Measurements from ENCODE around the gene ST6GALNAC1.
A peak's percentile ranks its signal among the peaks of the same experiment; 100 is the strongest.
"Not testable (repeated sequence)": the region's sequence is repeated elsewhere in the genome, so short reads cannot be mapped to it uniquely, and the experiment has no call there.

The ST6GALNAC1 gene

DNA sequence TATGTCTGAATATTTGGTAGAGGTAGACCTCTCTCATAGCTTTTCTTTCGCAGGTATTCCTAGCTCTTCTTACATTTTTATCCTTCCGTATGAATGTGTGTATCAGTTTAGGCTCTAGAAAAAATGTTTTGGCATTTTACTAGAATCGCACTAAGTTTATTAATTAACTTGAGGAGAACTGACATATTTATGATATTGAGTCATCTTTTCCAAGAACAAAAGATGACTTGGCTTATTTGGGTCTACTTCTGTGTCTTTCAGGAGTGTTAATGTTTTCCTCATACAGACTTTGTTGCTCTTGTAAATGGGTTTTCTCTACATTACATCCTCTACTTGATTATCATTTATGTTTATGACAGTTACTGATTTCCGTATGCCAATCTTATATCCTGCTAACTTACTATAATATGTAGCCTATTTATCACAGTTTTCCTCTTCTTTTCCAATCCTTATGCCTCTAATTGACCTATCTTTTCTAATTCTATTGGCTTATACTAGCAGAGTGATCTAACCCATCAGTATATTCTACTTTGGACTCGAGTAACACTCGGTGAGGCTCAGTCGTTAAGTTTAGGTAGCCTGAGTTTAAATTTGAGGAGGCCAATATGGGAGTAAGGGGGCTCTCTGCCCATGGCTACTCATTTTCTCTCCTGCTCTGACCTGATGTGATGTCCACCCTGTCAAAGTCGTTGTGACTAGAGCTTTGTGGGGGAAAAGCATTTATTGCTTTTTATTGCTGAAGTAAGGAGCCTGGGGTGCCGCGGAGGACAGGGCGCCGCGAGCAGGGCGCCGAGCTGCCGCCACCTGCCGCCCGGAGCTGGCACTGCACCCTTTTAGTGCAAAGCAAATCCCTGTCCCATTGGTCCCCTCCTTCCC is 20.0 kb downstream of the ST6GALNAC1 start:
- no peaks in the 10 kb centered on the region for H3K36me3 ChIP-seq (ENCODE audit: low read length)
- TF ChIP-seq, protein P1, sequence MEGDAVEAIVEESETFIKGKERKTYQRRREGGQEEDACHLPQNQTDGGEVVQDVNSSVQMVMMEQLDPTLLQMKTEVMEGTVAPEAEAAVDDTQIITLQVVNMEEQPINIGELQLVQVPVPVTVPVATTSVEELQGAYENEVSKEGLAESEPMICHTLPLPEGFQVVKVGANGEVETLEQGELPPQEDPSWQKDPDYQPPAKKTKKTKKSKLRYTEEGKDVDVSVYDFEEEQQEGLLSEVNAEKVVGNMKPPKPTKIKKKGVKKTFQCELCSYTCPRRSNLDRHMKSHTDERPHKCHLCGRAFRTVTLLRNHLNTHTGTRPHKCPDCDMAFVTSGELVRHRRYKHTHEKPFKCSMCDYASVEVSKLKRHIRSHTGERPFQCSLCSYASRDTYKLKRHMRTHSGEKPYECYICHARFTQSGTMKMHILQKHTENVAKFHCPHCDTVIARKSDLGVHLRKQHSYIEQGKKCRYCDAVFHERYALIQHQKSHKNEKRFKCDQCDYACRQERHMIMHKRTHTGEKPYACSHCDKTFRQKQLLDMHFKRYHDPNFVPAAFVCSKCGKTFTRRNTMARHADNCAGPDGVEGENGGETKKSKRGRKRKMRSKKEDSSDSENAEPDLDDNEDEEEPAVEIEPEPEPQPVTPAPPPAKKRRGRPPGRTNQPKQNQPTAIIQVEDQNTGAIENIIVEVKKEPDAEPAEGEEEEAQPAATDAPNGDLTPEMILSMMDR (IDR thresholded peaks at IDR 0.05; ENCODE audit: insufficient read depth, low read length, poor library complexity, severe bottlenecking), result peak; percentile 71
- no peak for TF ChIP-seq EZH2phosphoT487 (conservative IDR thresholded peaks at IDR 0.05; ENCODE audit: low read length)
- H2AFZ ChIP-seq (ENCODE audit: low read depth, low read length, severe bottlenecking), result no peak overlapping the region
- H3K9me2 ChIP-seq (replicated peaks; ENCODE audit: insufficient read depth, low read length), result no peaks in the 10 kb centered on the region
- H3K9ac ChIP-seq (ENCODE audit: low read length), result no peak overlapping the region
- H3K27me3 ChIP-seq (ENCODE audit: low read length), result no peaks in the 10 kb centered on the region
- H3K27ac ChIP-seq (ENCODE audit: low read depth, low read length), result no peak overlapping the region
- H3K79me2 ChIP-seq (ENCODE audit: insufficient read depth, low read length), result no peaks in the 10 kb centered on the region
- no peak overlapping the region for H3K4me3 ChIP-seq (ENCODE audit: insufficient read depth, low read length, poor library complexity, severe bottlenecking)
- H4K20me1 ChIP-seq (ENCODE audit: low read depth, low read length), result no peaks in the 10 kb centered on the region
- no peak overlapping the region for H3K4me2 ChIP-seq (ENCODE audit: low read depth, low read length, poor library complexity, severe bottlenecking)
- no peaks in the 10 kb centered on the region for H3K9me3 ChIP-seq (ENCODE audit: insufficient read depth, low read length)
- H3F3A ChIP-seq (ENCODE audit: insufficient read depth), result no peaks in the 10 kb centered on the region

GRCh38 chr17:76617838-76618237 is 25.7 kb downstream of the ST6GALNAC1 start:
- Histone ChIP-seq H3K79me2 (ENCODE audit: insufficient read depth, low read length) (no peaks in the 10 kb centered on the region), H3K36me3 (ENCODE audit: low read length) (no peaks in the 10 kb centered on the region), H3K27ac (ENCODE audit: low read depth, low read length) (no peak overlapping the region), H3K4me3 (ENCODE audit: insufficient read depth, low read length, poor library complexity, severe bottlenecking) (no peak overlapping the region), H3K9ac (ENCODE audit: low read length) (no peak overlapping the region), H3K27me3 (ENCODE audit: low read length) (no peaks in the 10 kb centered on the region), H3K4me2 (ENCODE audit: low read depth, low read length, poor library complexity, severe bottlenecking) (no peak overlapping the region), H3F3A (ENCODE audit: insufficient read depth) (no peaks in the 10 kb centered on the region), H3K9me2 (replicated peaks; ENCODE audit: insufficient read depth, low read length) (no peaks in the 10 kb centered on the region), H3K9me3 (ENCODE audit: insufficient read depth, low read length) (no peaks in the 10 kb centered on the region), H2AFZ (ENCODE audit: low read depth, low read length, severe bottlenecking) (no peak overlapping the region), H4K20me1 (ENCODE audit: low read depth, low read length) (no peaks in the 10 kb centered on the region)
- no peak for TF ChIP-seq EZH2phosphoT487 (conservative IDR thresholded peaks at IDR 0.05; ENCODE audit: low read length)
- TF ChIP-seq, protein P1 (IDR thresholded peaks at IDR 0.05; ENCODE audit: insufficient read depth, low read length, poor library complexity, severe bottlenecking), result no peak

- Histone ChIP-seq H3F3A (ENCODE audit: insufficient read depth) (no peaks in the 10 kb centered on the region), H3K4me3 (ENCODE audit: insufficient read depth, low read length, poor library complexity, severe bottlenecking) (no peak overlapping the region), H3K9ac (ENCODE audit: low read length) (no peak overlapping the region), H2AFZ (ENCODE audit: low read depth, low read length, severe bottlenecking) (no peak overlapping the region), H3K4me2 (ENCODE audit: low read depth, low read length, poor library complexity, severe bottlenecking) (no peak overlapping the region), H3K27ac (ENCODE audit: low read depth, low read length) (no peak overlapping the region), H3K9me3 (ENCODE audit: insufficient read depth, low read length) (no peaks in the 10 kb centered on the region), H3K27me3 (ENCODE audit: low read length) (no peaks in the 10 kb centered on the region), H3K79me2 (ENCODE audit: insufficient read depth, low read length) (no peaks in the 10 kb centered on the region), H3K9me2 (replicated peaks; ENCODE audit: insufficient read depth, low read length) (no peaks in the 10 kb centered on the region), H4K20me1 (ENCODE audit: low read depth, low read length) (no peaks in the 10 kb centered on the region), H3K36me3 (ENCODE audit: low read length) (no peaks in the 10 kb centered on the region)
- no peak for TF ChIP-seq EZH2phosphoT487 (conservative IDR thresholded peaks at IDR 0.05; ENCODE audit: low read length)
- TF ChIP-seq, protein P1 (IDR thresholded peaks at IDR 0.05; ENCODE audit: insufficient read depth, low read length, poor library complexity, severe bottlenecking), result no peak
Observed at GRCh38 chr17:76614912-76615617, 28.5 kb downstream of the ST6GALNAC1 start.

GRCh38 chr17:76614064-76614759 is 29.3 kb downstream of the ST6GALNAC1 start:
- not testable (repeated sequence) for H3K9me3 ChIP-seq (ENCODE audit: insufficient read depth, low read length); H3K9ac ChIP-seq (ENCODE audit: low read length); H3K27ac ChIP-seq (ENCODE audit: low read depth, low read length); H3K4me2 ChIP-seq (ENCODE audit: low read depth, low read length, poor library complexity, severe bottlenecking); H3K36me3 ChIP-seq (ENCODE audit: low read length); H3K79me2 ChIP-seq (ENCODE audit: insufficient read depth, low read length); H4K20me1 ChIP-seq (ENCODE audit: low read depth, low read length); H2AFZ ChIP-seq (ENCODE audit: low read depth, low read length, severe bottlenecking); H3K9me2 ChIP-seq (replicated peaks; ENCODE audit: insufficient read depth, low read length); H3K27me3 ChIP-seq (ENCODE audit: low read length); H3F3A ChIP-seq (ENCODE audit: insufficient read depth); H3K4me3 ChIP-seq (ENCODE audit: insufficient read depth, low read length, poor library complexity, severe bottlenecking)
